SHP77 treated with DMSO at 0.1 percent for 48 hours (cell line): Measurements from ENCODE around the gene NR3C2.

Source experiments
- DNase-seq: peaks from one replicate; lab custom pipeline; 2025; lab: John Stamatoyannopoulos, UW

Gene NR3C2

DNA sequence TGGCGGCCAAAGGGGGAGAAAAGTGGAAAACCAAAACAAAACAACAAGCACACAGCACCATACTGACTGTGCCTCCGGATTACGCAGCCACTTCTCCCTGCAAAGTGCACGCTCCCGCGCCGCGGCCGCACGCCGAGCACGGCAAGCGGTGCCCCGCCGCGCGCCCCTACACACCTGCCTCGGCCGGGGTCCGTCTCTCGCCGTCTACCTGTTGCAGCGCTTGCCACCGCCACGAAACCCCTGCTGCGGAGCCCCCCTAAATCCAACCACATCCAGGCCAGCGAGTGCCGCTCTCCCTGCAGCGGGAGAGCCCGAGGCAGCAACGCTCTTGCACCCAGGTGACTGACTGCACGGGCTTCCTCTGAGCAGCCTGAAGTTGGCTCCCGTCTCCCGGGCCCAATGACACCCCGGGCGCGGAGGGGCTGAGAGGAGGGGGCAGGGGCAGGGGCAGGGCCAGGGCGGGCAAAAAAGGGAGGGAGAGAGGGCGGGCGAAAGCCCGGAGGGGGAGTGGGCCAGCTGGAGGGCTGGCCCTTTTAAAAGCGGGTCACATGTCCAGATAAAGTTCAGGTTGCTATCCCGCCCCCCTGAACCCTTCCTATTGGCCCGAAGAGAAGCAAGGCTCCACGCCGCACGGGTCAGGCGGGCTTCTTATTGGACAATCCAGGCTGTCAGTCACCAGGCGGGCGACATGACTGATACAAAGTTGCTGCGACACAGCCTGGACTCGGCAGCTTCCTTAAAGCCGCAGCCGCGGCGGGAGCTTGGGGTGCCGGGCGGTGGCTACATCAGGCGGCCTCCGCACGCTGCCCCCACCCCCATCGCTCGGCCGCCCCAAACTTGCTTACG, at the start of gene NR3C2:
NR3C2 (minus strand) TSS at position 429 of the 846 bp plus-strand sequence.
- peak; percentile 80 for DNase-seq

DNA sequence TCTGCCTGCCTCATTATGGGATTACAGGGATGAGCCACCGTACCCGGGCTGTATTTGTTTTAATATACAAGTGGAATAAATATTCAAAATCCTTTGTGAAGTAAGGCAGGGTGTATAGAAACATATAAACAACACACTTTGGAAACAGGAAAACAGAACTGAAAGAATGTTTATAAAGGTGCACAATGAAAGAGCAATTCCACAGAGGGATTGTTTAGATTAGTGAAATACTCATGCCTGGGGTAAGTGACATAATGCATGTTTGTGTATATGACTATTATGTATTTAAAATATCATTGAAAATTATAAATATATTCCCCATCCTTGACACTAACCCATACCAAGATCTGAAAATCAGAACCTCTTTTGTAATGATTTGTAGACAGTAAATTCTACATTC, 45.0 kb upstream of the NR3C2 start:
- no peak for DNase-seq

DNA sequence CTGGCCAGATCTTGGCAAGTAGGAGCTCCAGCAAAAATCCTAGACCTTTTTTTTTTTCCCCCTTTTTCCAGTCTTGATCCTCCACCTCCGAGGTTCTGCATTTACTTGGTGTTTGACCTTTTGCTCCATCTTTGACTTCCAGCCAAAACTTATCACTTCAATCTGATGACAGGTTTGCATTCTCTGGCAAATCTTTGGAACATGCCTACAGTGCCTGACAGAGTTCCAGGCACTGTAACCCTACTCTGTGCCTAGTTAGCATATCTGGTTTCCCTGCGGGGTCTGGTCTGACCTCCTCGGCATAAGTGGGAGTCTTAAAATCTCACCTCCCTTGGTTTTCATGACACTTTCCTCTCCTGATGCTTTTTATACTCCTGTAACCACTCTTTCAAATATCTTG, 39.4 kb upstream of the NR3C2 start:
- no peak for DNase-seq

DNA sequence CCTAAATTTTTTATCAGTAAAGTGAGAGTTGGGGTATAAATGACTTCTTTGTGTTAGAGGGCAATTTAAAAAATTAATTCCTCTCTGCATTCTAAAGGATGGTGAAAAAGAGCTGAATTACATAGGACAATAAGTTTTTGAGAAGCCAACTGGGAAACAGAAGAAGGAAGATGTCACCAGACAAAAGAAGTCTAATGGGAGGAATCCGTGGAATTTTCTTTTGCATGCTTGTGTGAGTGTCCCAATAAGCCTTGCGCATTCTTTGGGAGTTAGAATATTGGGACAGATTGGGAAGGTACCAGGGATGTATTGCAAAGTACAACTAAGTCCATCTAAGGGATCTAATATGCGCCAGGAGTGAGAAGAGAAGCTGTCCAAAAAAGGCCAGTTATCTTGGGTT, 35.1 kb upstream of the NR3C2 start:
- no peak for DNase-seq

DNA sequence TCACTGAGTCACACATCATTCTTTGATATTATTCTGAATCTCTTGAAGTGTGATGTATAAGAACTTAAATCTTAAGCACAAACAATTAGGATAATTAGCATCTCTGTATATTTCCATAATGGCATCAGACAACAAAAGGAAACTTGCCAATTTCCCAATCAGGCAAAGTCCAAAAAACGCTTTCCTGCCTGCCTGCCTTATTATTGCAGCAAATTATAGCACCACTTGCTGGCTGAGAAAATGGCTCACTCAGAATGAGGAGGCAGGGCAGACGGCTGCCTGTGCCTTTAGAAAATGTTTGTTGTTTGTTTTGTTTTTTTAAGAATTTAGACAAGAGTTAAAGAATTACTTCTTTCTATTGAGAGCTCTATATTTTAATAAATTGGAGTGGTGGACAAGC, 27.7 kb upstream of the NR3C2 start:
- no peak for DNase-seq

DNA sequence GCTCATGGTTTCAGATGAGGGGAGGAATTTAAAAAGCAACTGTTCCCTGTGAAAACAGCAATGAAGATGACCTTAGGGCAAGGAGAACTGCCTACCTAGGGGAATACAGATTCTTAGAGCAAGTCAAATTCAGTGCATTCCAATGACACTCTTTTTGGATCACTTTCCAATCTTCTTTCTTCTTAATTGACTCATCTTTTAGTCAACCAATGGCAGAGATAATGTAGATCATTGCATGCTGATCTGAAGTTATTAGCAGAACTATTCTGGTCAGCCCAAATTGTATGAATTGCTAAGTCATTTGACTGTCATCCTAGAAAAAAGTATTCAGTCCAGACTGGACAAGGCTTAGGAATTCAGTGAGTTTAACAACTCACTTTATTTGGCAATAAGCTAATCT, 12.6 kb upstream of the NR3C2 start:
- DNase-seq = no peak

DNA sequence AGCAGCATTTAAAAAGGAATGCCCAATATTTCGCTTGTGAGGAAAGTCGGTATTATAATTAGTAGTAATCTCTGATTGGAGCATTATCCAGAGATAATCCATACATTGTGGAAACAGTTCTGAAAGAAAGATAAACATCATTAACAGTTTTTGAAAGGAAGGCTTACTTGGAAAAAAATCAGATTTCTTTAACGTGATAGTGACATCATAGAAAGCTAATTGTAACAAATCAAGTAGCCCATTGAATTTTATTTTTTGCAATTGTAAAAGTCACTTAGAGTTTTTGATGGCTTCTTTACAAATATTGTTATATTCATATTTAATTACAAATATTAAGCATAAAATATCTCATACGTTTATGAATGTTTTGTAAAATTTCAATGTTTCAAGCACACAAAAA, 11.6 kb upstream of the NR3C2 start:
- DNase-seq = no peak

DNA sequence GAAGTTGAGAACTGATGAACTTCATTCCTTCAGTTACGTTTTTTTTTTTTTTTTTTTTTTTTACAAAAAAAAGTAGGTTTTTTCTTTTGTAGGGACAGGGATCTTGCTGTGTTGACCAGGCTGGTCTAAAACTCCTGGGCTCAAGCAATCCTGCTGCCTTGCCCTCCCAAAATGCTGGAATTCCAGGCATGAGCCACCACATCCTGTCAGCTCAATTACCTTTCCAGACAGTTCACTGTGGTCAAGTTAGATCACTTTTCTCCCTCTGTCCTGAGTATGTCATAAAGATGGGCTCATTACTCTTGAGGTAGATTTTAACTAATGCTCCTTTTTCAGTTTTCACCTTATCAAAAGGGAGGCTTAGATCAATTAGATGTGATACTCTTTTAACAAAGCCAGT, 10.8 kb upstream of the NR3C2 start:
- no peak for DNase-seq

DNA sequence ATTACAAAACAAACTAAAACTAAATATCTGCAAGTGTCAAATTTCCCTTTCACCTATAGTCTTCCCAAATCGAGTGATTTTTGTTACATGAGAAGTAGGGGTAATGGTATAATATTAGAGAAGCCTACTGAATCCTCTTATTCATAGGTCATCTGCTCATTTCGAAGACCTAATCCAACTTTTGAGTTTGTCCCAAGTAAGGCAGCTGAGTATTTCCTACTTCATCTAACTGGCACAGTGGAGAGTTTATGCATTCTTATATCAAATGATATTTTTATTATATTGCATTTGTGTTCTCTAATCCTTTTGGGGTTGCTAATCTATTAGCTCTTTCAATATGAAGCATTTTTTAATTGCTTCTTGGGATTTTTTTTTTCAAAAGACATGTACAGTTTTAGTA, 7.7 kb upstream of the NR3C2 start:
- DNase-seq = no peak

DNA sequence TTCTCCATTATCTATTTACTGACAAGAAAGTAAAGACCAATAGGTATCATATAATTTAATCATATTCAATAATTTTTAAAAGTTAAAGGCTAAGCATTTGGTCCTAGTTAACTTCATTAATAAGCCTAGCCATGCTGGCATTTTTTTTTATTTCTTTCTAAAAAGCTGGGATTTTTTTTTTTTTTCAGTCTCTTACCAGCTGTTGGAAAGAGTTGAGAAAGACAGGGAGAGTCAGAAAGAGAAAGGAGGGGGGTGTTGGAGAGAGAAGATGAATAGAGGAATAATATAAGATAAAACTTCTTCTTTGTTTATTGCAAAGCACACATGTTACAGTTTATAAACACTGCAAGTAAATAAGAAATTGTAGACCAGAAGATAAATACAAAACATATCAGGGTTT, 5.9 kb upstream of the NR3C2 start:
- no peak for DNase-seq

DNA sequence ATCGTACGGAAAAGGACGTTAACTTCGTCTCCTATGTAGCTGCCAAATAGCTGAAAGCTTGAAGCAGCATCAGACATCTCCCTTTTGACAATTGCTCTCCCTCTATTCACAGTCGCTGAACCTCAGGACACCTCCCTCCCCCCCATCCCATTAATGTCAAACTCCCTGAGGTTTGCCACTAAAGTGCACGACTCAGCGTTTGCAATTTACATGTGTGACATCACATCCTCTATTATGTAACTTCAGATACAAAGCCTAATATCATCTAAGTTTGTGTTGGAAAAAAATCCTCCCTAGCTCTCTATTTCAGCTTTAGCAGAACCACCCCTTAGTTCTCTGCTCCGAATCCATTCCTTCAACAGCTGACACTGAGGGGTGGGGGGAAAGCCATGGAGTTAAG, 5.5 kb upstream of the NR3C2 start:
- no peak for DNase-seq

DNA sequence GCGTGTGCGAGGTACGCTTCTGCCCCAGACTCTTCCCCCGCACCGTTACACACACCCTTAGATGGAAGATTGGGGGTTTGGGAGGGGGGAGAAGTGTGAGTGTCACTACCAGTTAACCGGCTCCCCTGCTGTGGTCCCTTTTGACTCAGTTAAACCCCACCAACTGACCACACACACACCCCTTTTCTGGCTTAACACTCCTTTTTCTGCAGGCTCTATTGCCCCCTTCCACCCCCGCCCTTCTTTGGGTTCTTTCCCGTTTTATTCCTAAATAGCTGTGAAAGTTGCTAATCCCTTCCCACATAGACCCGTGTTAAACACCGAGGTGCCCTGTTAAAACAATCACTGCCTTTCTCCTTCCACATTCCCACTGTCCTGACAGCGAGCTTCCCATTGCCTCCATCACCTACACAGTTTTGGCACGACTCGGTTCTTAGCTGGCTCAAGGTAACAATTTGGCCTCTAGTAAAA, 3.7 kb upstream of the NR3C2 start:
- no peak for DNase-seq

DNA sequence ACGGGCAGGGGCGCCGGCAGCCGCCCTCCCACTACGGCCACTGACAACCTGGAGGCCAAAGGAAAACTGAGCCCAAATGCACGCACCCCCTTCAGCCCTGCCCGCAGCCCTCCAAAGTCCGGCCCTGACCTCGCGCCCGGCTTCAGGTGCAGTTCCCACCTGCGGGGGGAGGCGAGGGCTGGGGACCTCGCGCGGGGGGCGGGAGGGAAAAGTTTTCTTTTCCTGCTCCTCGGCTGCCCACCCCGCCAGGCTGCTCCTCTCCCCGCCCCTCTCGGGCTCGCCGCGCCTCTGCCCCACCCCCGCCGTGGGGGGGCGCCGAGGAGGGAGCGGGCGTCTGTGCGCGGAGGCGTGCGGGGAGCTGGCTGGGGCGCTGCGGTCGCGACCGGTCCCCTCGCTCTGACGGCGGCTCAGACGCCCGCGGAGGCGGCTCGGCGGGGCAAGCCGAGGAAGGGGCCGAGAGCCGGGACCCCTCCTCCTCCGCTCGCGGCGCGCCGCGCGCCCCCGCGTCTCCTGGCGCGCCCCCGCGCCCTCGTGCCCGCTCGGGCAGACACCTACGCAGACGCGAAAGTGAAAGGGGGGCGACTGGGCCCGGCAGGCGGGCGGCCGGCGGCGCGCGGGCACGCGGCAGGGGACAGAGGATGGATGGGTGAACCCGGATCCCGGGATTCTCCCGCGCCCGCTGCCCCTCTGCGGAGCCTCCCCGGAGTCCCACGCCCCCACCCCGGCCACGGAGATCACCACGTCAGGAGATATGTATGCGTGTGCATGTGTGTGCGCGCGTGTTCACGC, 3.1 kb upstream of the NR3C2 start:
- no peak for DNase-seq

DNA sequence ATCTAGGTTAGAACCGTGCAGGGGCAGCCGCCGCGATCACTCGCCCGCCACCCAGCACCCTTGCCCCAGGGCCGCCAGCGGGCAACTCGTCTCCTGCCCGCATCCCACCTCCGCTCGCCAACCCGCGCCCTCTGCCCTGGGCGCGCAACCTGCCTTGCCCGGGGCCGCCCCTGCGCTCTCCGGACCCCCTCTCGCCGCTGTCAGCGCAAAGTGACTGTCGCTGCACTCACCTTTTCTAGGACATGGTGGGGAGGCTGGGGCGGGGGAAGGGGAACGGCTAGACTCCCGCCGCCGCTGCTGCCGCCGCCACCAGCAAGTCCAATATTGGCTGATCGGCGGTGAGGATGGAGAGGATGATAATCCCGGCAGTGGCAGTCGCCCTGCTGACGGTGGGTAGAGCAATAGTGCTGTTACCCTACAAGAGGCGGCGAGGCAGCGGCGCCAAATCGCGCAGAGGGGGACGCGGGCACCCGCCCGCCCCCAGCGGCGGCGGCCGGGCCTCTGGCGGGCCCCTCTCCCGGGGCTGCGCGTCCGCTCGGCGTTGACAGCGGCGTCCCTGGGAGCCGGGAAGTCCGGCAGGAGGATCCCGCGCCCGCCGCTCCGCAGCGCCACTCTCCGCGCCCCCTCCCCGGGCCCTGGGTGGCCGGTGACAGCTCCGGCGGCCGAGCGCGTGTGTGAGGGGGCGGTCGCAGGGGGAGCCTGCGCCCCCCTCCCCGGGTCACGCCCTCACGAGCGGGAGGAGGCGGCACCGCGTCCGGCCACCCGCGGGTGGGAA, 2.3 kb upstream of the NR3C2 start:
- no peak for DNase-seq

DNA sequence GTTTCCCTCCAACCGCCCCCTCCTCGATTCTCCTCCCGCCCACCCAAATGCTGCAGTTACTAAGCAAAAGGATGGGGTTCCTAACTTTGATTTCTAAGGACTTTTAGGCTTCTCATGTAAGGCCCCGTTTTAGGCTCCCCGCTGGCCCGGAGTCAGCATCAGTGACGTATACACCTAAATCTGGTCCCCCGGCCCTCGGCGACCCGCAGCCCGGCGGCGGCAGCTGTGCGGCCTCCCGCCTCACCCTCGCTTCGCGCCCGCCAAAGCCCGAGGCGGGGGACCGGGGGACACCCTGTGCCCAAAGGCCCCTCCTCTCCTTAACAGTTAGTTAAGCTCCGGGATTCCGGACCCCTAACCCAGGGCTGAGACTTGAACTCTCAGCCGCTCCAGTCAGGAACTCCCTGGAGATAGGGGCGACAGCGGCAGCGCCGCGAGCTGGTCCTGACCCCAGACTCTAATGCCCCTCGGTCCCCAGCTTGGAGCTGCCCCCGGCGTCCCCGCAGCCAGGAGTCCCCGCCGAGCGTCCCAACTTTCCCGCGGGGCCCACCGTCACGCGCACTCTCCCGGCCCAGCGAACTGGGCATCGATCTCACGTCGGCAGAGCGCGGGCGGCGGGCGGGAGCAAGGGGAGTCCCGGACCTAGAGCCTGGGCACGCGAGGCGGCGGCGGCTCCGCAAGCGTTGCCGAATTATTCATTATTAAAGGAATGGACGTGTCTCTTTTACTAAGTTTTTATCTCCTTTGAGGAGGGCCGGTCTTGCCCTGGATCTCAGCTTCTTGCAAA, 1.5 kb upstream of the NR3C2 start:
- no peak for DNase-seq

DNA sequence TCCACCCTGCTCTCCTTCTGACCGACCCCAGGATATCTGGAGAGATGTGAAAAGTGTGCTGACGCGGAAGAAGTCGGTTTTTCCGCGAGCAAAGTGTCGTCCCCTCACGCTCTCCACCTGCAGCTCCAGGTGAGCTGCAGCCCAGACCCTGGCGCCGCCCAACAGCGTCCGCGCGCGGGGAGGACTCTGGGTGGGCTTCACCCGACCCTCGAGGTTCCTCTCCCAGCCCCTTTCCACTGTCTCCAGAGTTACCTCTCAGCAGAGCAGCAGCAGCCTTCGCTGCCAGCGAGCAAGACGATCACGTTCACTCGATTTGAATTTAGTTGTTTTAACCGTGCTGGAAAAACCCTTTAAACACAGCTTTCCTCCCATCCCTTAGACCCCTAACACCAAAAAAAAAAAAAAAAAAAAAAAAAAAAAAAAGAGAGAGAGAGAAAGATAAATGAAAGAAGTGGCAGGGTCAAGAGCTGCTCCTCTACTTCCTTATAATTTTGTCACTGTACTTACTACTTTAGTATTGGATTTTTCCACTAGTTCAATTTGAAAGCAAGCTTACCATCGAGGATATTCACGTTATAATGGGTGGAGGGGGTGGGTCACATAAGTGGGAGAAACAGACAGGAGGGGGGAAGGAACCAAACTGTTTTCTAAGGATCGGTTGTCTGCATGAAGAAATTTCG, 758 bp upstream of the NR3C2 start:
- no peak for DNase-seq

DNA sequence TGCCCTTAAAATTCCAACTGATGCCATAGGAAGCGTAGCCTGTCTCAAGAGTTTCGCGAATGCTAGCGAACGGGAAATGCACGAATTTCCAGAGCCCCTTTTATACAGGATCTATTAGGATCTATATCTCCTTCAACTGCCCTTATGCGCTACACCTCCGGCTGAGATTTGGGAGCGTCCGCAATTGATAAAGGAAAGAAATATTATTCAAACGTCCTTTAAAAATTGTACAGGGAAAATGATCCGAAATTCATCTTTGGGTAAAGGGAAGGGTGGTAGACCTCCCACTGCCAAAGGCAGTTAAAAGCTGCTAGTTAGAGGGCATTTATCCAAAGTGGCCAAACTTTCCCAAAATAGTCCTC, 609 bp downstream of the NR3C2 start:
- DNase-seq = no peak

DNA sequence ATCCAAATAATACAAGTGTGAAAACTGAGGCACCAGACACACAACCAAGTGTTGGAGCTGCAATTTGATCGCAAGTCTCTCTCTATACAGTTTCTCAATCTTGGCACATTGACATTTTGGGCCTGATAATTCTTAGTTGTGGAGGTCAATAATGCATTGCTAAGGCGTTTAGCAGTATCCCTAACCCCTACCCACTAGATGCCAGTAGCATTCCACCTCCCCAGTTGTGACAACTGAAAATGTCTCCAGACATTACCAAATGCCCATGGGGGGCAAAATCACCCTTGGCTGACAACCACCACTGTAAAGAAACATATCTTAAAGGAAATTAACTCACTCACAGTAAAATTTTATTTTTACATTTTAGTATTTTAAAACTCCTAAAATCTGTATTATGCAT, 4.2 kb downstream of the NR3C2 start:
- no peak for DNase-seq

DNA sequence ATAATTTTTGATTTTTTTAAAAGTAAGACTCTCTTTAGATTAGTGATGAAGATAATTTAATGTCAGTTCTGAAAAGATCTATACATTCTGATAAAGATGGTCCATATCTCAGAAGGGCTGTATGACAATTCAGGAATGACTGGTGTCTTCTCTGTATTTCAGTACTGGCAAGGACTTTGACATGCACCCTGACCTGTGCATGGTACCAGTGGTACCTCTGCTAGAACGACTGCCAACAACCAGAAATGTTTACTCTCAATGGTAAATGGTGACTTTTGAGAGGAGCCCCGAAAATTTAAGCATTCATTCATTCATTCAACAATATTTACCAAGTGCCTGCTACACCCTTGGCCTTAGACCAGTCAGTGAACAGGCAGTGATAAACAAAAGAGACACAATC, 4.8 kb downstream of the NR3C2 start:
- no peak for DNase-seq

DNA sequence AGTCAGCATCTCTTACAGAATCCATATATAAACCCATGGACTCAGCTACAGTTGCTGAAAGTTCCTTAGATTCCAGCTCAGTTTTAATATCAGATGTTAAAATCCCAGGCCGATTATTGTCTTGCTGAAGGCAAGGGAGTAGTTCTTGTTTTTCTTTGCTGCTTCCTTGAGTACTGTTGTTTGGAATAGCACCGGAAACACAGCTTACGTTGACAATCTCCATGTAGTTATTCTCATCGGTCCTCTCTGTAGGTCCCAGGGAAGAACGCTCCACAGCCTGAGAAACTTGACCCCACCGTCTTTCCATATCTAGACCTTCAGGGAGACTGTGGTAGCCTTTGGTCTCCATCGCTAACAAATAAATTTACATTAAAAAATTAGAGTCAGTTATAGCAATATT, 5.7 kb downstream of the NR3C2 start:
- DNase-seq = no peak

DNA sequence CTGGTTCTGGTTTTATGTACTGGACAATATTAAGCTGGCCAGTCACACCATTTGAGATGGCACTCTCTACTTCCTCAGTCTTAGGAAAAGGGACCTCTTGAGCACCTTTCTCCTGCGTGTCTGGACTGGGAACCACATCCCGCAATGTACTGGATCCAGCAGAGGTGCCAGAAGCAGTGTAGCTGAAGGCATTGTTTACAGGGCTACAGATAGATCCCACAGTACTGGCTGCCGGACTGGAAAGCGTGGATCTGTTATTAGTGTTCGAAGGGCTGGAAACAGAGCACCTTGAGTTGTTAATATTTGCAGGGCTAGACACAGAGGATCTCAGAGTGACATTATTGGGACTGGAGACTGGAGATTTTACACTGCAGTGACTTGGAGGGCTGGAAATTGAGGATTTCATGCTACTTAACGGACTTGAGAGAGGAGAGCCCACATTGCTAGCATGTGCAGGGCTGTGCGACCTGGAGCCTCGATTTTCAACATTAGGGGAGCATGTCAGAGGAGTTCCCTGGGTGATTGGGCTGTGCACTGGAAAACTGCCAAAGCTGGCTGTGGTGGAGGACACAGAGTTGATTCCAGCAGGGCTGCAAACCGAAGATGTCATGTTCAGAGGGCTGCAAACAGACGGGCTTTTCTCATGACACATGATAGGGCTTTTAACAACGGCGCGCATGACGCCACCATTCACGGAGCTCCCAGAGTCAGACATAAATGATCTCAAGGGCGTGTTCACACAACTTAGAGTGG, 6.4 kb downstream of the NR3C2 start:
- no peak for DNase-seq
